GM23338 (cell line): Measurements from ENCODE around the gene DPH2. TPM values are rescaled to one million over a fixed set of nuclear protein-coding genes. Genes with fewer than 3 reads are reported as not detected.

Experiments used
- ATAC-seq: fragments of 200-7000 bp; cut with Tn5 transposase; 3 replicates; pipeline ENCODE4 v1.9.1; 2020
- DNase-seq: peaks from one replicate; pipeline ENCODE4 v3.0.0-alpha.2; 2015; ENCODE audit warnings: low spot score
- H2AFZ ChIP-seq: fragments of 200-600 bp; sonication (generic); 2 replicates; pipeline ENCODE4 v1.8.0; 2016; ENCODE audit warnings: antibody characterized with exemption, mild to moderate bottlenecking, moderate library complexity
- H3F3A ChIP-seq: fragments of 200-600 bp; sonication (generic); replicated peaks from 2 replicates; pipeline ENCODE4 v1.8.0; 2017; ENCODE audit warnings: antibody characterized with exemption, mixed run types, low read depth
- H3K27ac ChIP-seq: fragments of 200-600 bp; sonication (generic); 2 replicates; pipeline ENCODE4 v1.6.1; 2016; ENCODE audit warnings: low read depth
- H3K27me3 ChIP-seq: fragments of 200-600 bp; sonication (generic); 2 replicates; pipeline ENCODE4 v1.8.0; 2016; ENCODE audit warnings: mild to moderate bottlenecking, mixed run types, moderate library complexity; ENCODE audit not compliant: insufficient read depth
- H3K36me3 ChIP-seq: fragments of 200-600 bp; sonication (generic); 2 replicates; pipeline ENCODE4 v1.8.0; 2016; ENCODE audit warnings: mild to moderate bottlenecking; ENCODE audit not compliant: insufficient read depth
- H3K4me1 ChIP-seq: fragments of 200-600 bp; sonication (generic); 2 replicates; pipeline ENCODE4 v1.8.0; 2016; ENCODE audit warnings: mild to moderate bottlenecking, moderate library complexity; ENCODE audit not compliant: insufficient read depth
- H3K4me2 ChIP-seq: fragments of 200-600 bp; sonication (generic); 2 replicates; pipeline ENCODE4 v1.7.1; 2017; ENCODE audit warnings: mixed run types
- H3K4me3 ChIP-seq: fragments of 200-600 bp; sonication (generic); 2 replicates; pipeline ENCODE4 v1.6.1; 2016; ENCODE audit warnings: mixed run types
- H3K79me2 ChIP-seq: fragments of 200-600 bp; sonication (generic); replicated peaks from 2 replicates; pipeline ENCODE4 v1.8.0; 2017; ENCODE audit warnings: mild to moderate bottlenecking; ENCODE audit not compliant: insufficient read depth
- H3K9me2 ChIP-seq: fragments of 200-600 bp; sonication (generic); 2 replicates; pipeline ENCODE4 v1.8.0; 2017; ENCODE audit not compliant: insufficient read depth
- H4K20me1 ChIP-seq: fragments of 200-600 bp; sonication (generic); replicated peaks from 2 replicates; pipeline ENCODE4 v1.8.0; 2017; ENCODE audit warnings: mild to moderate bottlenecking; ENCODE audit not compliant: insufficient read depth
- H3K27ac Mint-ChIP-seq: 2 replicates; pipeline ENCODE4 v1.8.0; 2020; ENCODE audit warnings: inconsistent platforms, mild to moderate bottlenecking, moderate library complexity, mixed read lengths
- H3K27me3 Mint-ChIP-seq: 3 replicates; pipeline ENCODE4 v1.8.0; 2022; ENCODE audit warnings: low read depth, mild to moderate bottlenecking, moderate library complexity, mixed read lengths, inconsistent platforms; ENCODE audit not compliant: insufficient read depth, poor library complexity
- H3K36me3 Mint-ChIP-seq: 3 replicates; pipeline ENCODE4 v1.8.0; 2021; ENCODE audit warnings: low read depth, mild to moderate bottlenecking, inconsistent platforms, moderate library complexity, mixed read lengths
- H3K4me1 Mint-ChIP-seq: 3 replicates; pipeline ENCODE4 v1.8.0; 2020; ENCODE audit warnings: mild to moderate bottlenecking, inconsistent platforms, mixed read lengths
- H3K4me3 Mint-ChIP-seq: 3 replicates; pipeline ENCODE4 v1.8.0; 2021; ENCODE audit warnings: moderate library complexity, mild to moderate bottlenecking, inconsistent platforms, mixed read lengths
- H3K9me3 Mint-ChIP-seq: 3 replicates; pipeline ENCODE4 v1.8.0; 2020; ENCODE audit warnings: moderate library complexity, mild to moderate bottlenecking, inconsistent platforms, mixed read lengths
- CREB1 ChIP-seq: fragments of 250-450 bp; sonication (Bioruptor Pico); IDR thresholded peaks from 2 replicates; pipeline ENCODE4 v1.5.0; 2020; ENCODE audit warnings: low read depth, mild to moderate bottlenecking, moderate library complexity
- ETS1 ChIP-seq: IDR thresholded peaks from 2 replicates; pipeline ENCODE4 v1.6.1; 2016; ENCODE audit warnings: antibody characterized with exemption
- EZH2phosphoT487 ChIP-seq: fragments of 200-600 bp; sonication (generic); IDR thresholded peaks from one replicate; pipeline ENCODE4 v1.8.1; 2018; ENCODE audit warnings: antibody characterized with exemption; ENCODE audit not compliant: unreplicated experiment
- JUNB ChIP-seq: IDR thresholded peaks from one replicate; pipeline ENCODE4 v1.6.1; 2016; ENCODE audit warnings: antibody characterized with exemption; ENCODE audit not compliant: unreplicated experiment
- NANOG ChIP-seq: IDR thresholded peaks from 2 replicates; pipeline ENCODE4 v1.6.1; 2016; ENCODE audit warnings: antibody characterized with exemption, borderline replicate concordance
- POLR2AphosphoS5 ChIP-seq: IDR thresholded peaks from 2 replicates; pipeline ENCODE4 v1.6.1; 2016; ENCODE audit warnings: antibody characterized with exemption, low read depth
- REST ChIP-seq: IDR thresholded peaks from one replicate; pipeline ENCODE4 v1.6.1; 2018; ENCODE audit warnings: antibody characterized with exemption; ENCODE audit not compliant: unreplicated experiment
- ZNF114 ChIP-seq: fragments of 250-450 bp; sonication (Bioruptor Pico); IDR thresholded peaks from 2 replicates; pipeline ENCODE4 v1.5.0; 2020; ENCODE audit warnings: mild to moderate bottlenecking, moderate library complexity
- ZNF331 ChIP-seq: fragments of 250-450 bp; sonication (Bioruptor Pico); IDR thresholded peaks from 2 replicates; pipeline ENCODE4 v1.5.0; 2020; ENCODE audit warnings: low read depth, mild to moderate bottlenecking, moderate library complexity
- ZNF462 ChIP-seq: fragments of 250-450 bp; sonication (Bioruptor Pico); IDR thresholded peaks from 2 replicates; pipeline ENCODE4 v1.5.0; 2020; ENCODE audit warnings: mild to moderate bottlenecking, moderate library complexity
- polyA plus RNA-seq: library from polyadenylated mRNA; unstranded; fragments of >200 nt; fragmentation: Nextera tagmentation; extraction: Ambion mirVana; gene quantifications from 2 replicates; pipeline ENCODE4 v1.2.1, GENCODE V29; 2016
- total RNA-seq: library from RNA; depleted of rRNA; stranded (reverse); fragments of >200 nt; shearing (Covaris generic); gene quantifications from 2 replicates; pipeline ENCODE4 v1.2.3, GENCODE V29; 2014

DPH2 gene
- total and polyA plus RNA-seq, 2 experiments from 2014 or later: 32.1 to 90.3 TPM

- Histone ChIP-seq H3K27me3 (peaks cover 1% of the 10 kb centered on the region; the same call in 1 of the 2 replicates), H3K36me3 (peaks cover 10% of the 10 kb centered on the region; the same call in 1 of the 2 replicates), H3F3A (0 out of 2 replicates have a peak, but pooled peaks cover 3% of the 10 kb centered on the region), H3K4me2 (no peak overlapping the region), H3K4me3 (no peak overlapping the region), H4K20me1 (no peaks in the 10 kb centered on the region; the same call in 1 of the 2 replicates), H3K27ac (no peak overlapping the region), H3K79me2 (no peaks in the 10 kb centered on the region), H3K9me2 (no peaks in the 10 kb centered on the region), H3K4me1 (0 out of 2 replicates have a peak, but pooled peaks cover 3% of the 10 kb centered on the region), H2AFZ (no peak overlapping the region)
- ATAC-seq (no peak), DNase-seq (no peak)
- H3K36me3 Mint-ChIP-seq: peaks cover 45% of the 10 kb centered on the region
- no peaks in the 10 kb centered on the region for H3K9me3 Mint-ChIP-seq
- no peak overlapping the region for H3K27ac Mint-ChIP-seq
- TF ChIP-seq ZNF114 (CRISPR knock-in tag): no peak
- TF ChIP-seq NANOG: no peak
- no peak for TF ChIP-seq REST
- TF ChIP-seq JUNB: no peak
- no peak for TF ChIP-seq ZNF462 (CRISPR knock-in tag)
- TF ChIP-seq EZH2phosphoT487: no peak
- no peak for TF ChIP-seq CREB1 (CRISPR knock-in tag)
- no peak for TF ChIP-seq ZNF331
- TF ChIP-seq POLR2AphosphoS5: no peak
- no peak for TF ChIP-seq ETS1
- no peak overlapping the region for H3K4me3 Mint-ChIP-seq
- peaks cover 23% of the 10 kb centered on the region for H3K4me1 Mint-ChIP-seq
- peaks cover 25% of the 10 kb centered on the region for H3K27me3 Mint-ChIP-seq
These were observed 28.2 kb downstream of the DPH2 start for GRCh38 chr1:43998000-43998378.
